Measurements from ENCODE around the gene PLD1.

PLD1 gene

GRCh38 chr3:171615686-171616085 lies 194.6 kb downstream of the PLD1 start:
- H4K12ac ChIP-seq (ENCODE audit: low read depth, low read length): no peak overlapping the region
- no peak for DNase-seq
- H3K14ac ChIP-seq (ENCODE audit: low read length): no peak overlapping the region
- H3K4me1 ChIP-seq (ENCODE audit: control insufficient read depth in 1 of 2, insufficient read depth in 2 of 2, low read length in 2 of 2): no peaks in the 10 kb centered on the region
- no peaks in the 10 kb centered on the region for H3K9me3 ChIP-seq (ENCODE audit: insufficient read depth, low read depth, low read length)
- no peaks in the 10 kb centered on the region for H3K79me1 ChIP-seq (ENCODE audit: low read length)
- H3K4me2 ChIP-seq (ENCODE audit: low read length): no peak overlapping the region
- H3K4me3 ChIP-seq (ENCODE audit: low read depth, low read length): no peak overlapping the region
- H2BK5ac ChIP-seq (ENCODE audit: low read depth, low read length, poor library complexity): no peak overlapping the region
- H2BK12ac ChIP-seq (ENCODE audit: low read length): no peak overlapping the region
- no peak overlapping the region for H4K8ac ChIP-seq (ENCODE audit: low read depth, low read length)
- H3K23ac ChIP-seq (ENCODE audit: low read length): no peak overlapping the region
- no peak overlapping the region for H3K9ac ChIP-seq (ENCODE audit: low read length)
- WGBS (ENCODE audit: extremely low coverage, insufficient coverage, insufficient read length): no CpG with 5 or more reads among the region's 1 CpG
- H3K27me3 ChIP-seq (ENCODE audit: insufficient read depth, low read length): no peaks in the 10 kb centered on the region
- no peak overlapping the region for H2AFZ ChIP-seq (ENCODE audit: insufficient read depth, low read length, poor library complexity)
- no peak overlapping the region for H2AK5ac ChIP-seq (ENCODE audit: low read length)
- no peak overlapping the region for H4K91ac ChIP-seq (ENCODE audit: low read depth, low read length)
- H3K36me3 ChIP-seq (ENCODE audit: control insufficient read depth in 1 of 2, insufficient read depth in 2 of 2, low read length in 2 of 2): no peaks in the 10 kb centered on the region
- H3K4ac ChIP-seq (ENCODE audit: low read depth, low read length): no peak overlapping the region
- H3K18ac ChIP-seq (ENCODE audit: low read length): no peak overlapping the region
- no peak overlapping the region for H2BK120ac ChIP-seq (ENCODE audit: insufficient read depth, low read length, poor library complexity)
- H3K79me2 ChIP-seq (ENCODE audit: control insufficient read depth, insufficient read depth, low read length, poor library complexity): no peaks in the 10 kb centered on the region
- no peak overlapping the region for H3K27ac ChIP-seq (ENCODE audit: low read depth, low read length)

GRCh38 chr3:171615281-171615680 lies 195.0 kb downstream of the PLD1 start:
- no peak for DNase-seq
- H3K23ac ChIP-seq (ENCODE audit: low read length): no peak overlapping the region
- H3K79me1 ChIP-seq (ENCODE audit: low read length): no peaks in the 10 kb centered on the region
- H3K14ac ChIP-seq (ENCODE audit: low read length): no peak overlapping the region
- no peaks in the 10 kb centered on the region for H3K36me3 ChIP-seq (ENCODE audit: control insufficient read depth in 1 of 2, insufficient read depth in 2 of 2, low read length in 2 of 2)
- no peak overlapping the region for H3K4me3 ChIP-seq (ENCODE audit: low read depth, low read length)
- no peak overlapping the region for H3K4ac ChIP-seq (ENCODE audit: low read depth, low read length)
- H3K18ac ChIP-seq (ENCODE audit: low read length): no peak overlapping the region
- no peaks in the 10 kb centered on the region for H3K4me1 ChIP-seq (ENCODE audit: control insufficient read depth in 1 of 2, insufficient read depth in 2 of 2, low read length in 2 of 2)
- no peak overlapping the region for H3K27ac ChIP-seq (ENCODE audit: low read depth, low read length)
- H2AFZ ChIP-seq (ENCODE audit: insufficient read depth, low read length, poor library complexity): no peak overlapping the region
- no peak overlapping the region for H4K8ac ChIP-seq (ENCODE audit: low read depth, low read length)
- H3K9ac ChIP-seq (ENCODE audit: low read length): no peak overlapping the region
- no peak overlapping the region for H4K91ac ChIP-seq (ENCODE audit: low read depth, low read length)
- H2BK12ac ChIP-seq (ENCODE audit: low read length): no peak overlapping the region
- H2BK5ac ChIP-seq (ENCODE audit: low read depth, low read length, poor library complexity): no peak overlapping the region
- H2BK120ac ChIP-seq (ENCODE audit: insufficient read depth, low read length, poor library complexity): no peak overlapping the region
- no peaks in the 10 kb centered on the region for H3K9me3 ChIP-seq (ENCODE audit: insufficient read depth, low read depth, low read length)
- H3K27me3 ChIP-seq (ENCODE audit: insufficient read depth, low read length): no peaks in the 10 kb centered on the region
- no peak overlapping the region for H3K4me2 ChIP-seq (ENCODE audit: low read length)
- no peak overlapping the region for H2AK5ac ChIP-seq (ENCODE audit: low read length)
- no peak overlapping the region for H4K12ac ChIP-seq (ENCODE audit: low read depth, low read length)
- no peaks in the 10 kb centered on the region for H3K79me2 ChIP-seq (ENCODE audit: control insufficient read depth, insufficient read depth, low read length, poor library complexity)

GRCh38 chr3:171614318-171614921 lies 195.9 kb downstream of the PLD1 start:
- Histone ChIP-seq H3K9me3 (ENCODE audit: insufficient read depth, low read depth, low read length) (no peaks in the 10 kb centered on the region), H3K18ac (ENCODE audit: low read length) (no peak overlapping the region), H4K12ac (ENCODE audit: low read depth, low read length) (no peak overlapping the region), H3K27me3 (ENCODE audit: insufficient read depth, low read length) (no peaks in the 10 kb centered on the region), H3K27ac (ENCODE audit: low read depth, low read length) (no peak overlapping the region), H2AK5ac (ENCODE audit: low read length) (no peak overlapping the region), H3K79me1 (ENCODE audit: low read length) (no peaks in the 10 kb centered on the region), H4K8ac (ENCODE audit: low read depth, low read length) (no peak overlapping the region), H3K4me3 (ENCODE audit: low read depth, low read length) (no peak overlapping the region), H2AFZ (ENCODE audit: insufficient read depth, low read length, poor library complexity) (peak overlapping the region; percentile 71), H3K23ac (ENCODE audit: low read length) (no peak overlapping the region), H2BK12ac (ENCODE audit: low read length) (no peak overlapping the region), H3K4me2 (ENCODE audit: low read length) (no peak overlapping the region), H3K4me1 (ENCODE audit: control insufficient read depth in 1 of 2, insufficient read depth in 2 of 2, low read length in 2 of 2) (no peaks in the 10 kb centered on the region), H3K4ac (ENCODE audit: low read depth, low read length) (no peak overlapping the region), H2BK120ac (ENCODE audit: insufficient read depth, low read length, poor library complexity) (no peak overlapping the region), H2BK5ac (ENCODE audit: low read depth, low read length, poor library complexity) (no peak overlapping the region), H3K79me2 (ENCODE audit: control insufficient read depth, insufficient read depth, low read length, poor library complexity) (no peaks in the 10 kb centered on the region), H3K36me3 (ENCODE audit: control insufficient read depth in 1 of 2, insufficient read depth in 2 of 2, low read length in 2 of 2) (no peaks in the 10 kb centered on the region), H3K14ac (ENCODE audit: low read length) (no peak overlapping the region), H3K9ac (ENCODE audit: low read length) (no peak overlapping the region), H4K91ac (ENCODE audit: low read depth, low read length) (no peak overlapping the region)
- DNase-seq: peak in 1 of 2 donors; percentile 36
- no CpG with 5 or more reads among the region's 11 CpGs for WGBS (ENCODE audit: extremely low coverage, insufficient coverage, insufficient read length)

- Histone ChIP-seq H4K12ac (ENCODE audit: low read depth, low read length) (no peak overlapping the region), H3K4ac (ENCODE audit: low read depth, low read length) (no peak overlapping the region), H3K4me2 (ENCODE audit: low read length) (no peak overlapping the region), H2BK12ac (ENCODE audit: low read length) (no peak overlapping the region), H3K79me1 (ENCODE audit: low read length) (no peaks in the 10 kb centered on the region), H4K91ac (ENCODE audit: low read depth, low read length) (no peak overlapping the region), H3K27ac (ENCODE audit: low read depth, low read length) (no peak overlapping the region), H3K14ac (ENCODE audit: low read length) (no peak overlapping the region), H3K18ac (ENCODE audit: low read length) (no peak overlapping the region), H3K36me3 (ENCODE audit: control insufficient read depth in 1 of 2, insufficient read depth in 2 of 2, low read length in 2 of 2) (no peaks in the 10 kb centered on the region), H2BK5ac (ENCODE audit: low read depth, low read length, poor library complexity) (no peak overlapping the region), H3K27me3 (ENCODE audit: insufficient read depth, low read length) (no peaks in the 10 kb centered on the region), H3K9ac (ENCODE audit: low read length) (no peak overlapping the region), H4K8ac (ENCODE audit: low read depth, low read length) (no peak overlapping the region), H2AK5ac (ENCODE audit: low read length) (no peak overlapping the region), H2AFZ (ENCODE audit: insufficient read depth, low read length, poor library complexity) (no peak overlapping the region), H3K4me3 (ENCODE audit: low read depth, low read length) (no peak overlapping the region), H3K23ac (ENCODE audit: low read length) (no peak overlapping the region), H3K4me1 (ENCODE audit: control insufficient read depth in 1 of 2, insufficient read depth in 2 of 2, low read length in 2 of 2) (no peaks in the 10 kb centered on the region), H3K79me2 (ENCODE audit: control insufficient read depth, insufficient read depth, low read length, poor library complexity) (no peaks in the 10 kb centered on the region), H3K9me3 (ENCODE audit: insufficient read depth, low read depth, low read length) (no peaks in the 10 kb centered on the region), H2BK120ac (ENCODE audit: insufficient read depth, low read length, poor library complexity) (no peak overlapping the region)
- WGBS (ENCODE audit: extremely low coverage, insufficient coverage, insufficient read length): no CpG with 5 or more reads among the region's 1 CpG
- DNase-seq: no peak
These were observed 202.8 kb downstream of the PLD1 start for GRCh38 chr3:171607452-171607851.
